ENCODE data around the gene TDRD10. TPM values are rescaled to one million over a fixed set of nuclear protein-coding genes. Genes with fewer than 3 reads are reported as not detected.

Gene TDRD10
- total and polyA plus RNA-seq, 2 experiments from 2014 or later, result 0.29 TPM; not detected in 1

DNA sequence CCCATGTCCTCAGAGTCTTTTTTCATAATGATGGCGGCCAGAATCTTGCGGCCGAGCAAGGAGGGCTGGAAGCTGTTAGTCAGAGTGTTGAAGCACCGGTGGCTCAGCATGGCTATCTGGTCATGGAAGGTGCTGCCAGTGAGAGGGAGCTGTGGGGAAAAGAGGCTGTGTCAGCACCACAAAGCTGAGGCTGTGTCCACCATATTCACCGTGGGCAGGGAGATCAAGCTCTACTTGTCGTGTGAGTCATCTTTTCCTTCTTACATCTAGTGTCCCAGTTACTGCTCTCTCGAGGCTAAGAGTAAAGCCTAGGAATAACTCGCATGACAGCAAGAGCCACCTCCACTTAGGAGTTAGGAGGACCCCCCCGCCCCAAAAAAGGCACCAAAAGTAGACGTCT is 87.8 kb downstream of the TDRD10 start (continued):
- TF ChIP-seq POLR2AphosphoS5 (IDR thresholded peaks at IDR 0.05; ENCODE audit: low read depth) (no peak), EZH2phosphoT487 (IDR thresholded peaks at IDR 0.05; ENCODE audit: unreplicated experiment) (no peak)
- TF ChIP-seq, protein P1, sequence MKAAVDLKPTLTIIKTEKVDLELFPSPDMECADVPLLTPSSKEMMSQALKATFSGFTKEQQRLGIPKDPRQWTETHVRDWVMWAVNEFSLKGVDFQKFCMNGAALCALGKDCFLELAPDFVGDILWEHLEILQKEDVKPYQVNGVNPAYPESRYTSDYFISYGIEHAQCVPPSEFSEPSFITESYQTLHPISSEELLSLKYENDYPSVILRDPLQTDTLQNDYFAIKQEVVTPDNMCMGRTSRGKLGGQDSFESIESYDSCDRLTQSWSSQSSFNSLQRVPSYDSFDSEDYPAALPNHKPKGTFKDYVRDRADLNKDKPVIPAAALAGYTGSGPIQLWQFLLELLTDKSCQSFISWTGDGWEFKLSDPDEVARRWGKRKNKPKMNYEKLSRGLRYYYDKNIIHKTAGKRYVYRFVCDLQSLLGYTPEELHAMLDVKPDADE (IDR thresholded peaks at IDR 0.05), result no peak
- TF ChIP-seq, protein P2, sequence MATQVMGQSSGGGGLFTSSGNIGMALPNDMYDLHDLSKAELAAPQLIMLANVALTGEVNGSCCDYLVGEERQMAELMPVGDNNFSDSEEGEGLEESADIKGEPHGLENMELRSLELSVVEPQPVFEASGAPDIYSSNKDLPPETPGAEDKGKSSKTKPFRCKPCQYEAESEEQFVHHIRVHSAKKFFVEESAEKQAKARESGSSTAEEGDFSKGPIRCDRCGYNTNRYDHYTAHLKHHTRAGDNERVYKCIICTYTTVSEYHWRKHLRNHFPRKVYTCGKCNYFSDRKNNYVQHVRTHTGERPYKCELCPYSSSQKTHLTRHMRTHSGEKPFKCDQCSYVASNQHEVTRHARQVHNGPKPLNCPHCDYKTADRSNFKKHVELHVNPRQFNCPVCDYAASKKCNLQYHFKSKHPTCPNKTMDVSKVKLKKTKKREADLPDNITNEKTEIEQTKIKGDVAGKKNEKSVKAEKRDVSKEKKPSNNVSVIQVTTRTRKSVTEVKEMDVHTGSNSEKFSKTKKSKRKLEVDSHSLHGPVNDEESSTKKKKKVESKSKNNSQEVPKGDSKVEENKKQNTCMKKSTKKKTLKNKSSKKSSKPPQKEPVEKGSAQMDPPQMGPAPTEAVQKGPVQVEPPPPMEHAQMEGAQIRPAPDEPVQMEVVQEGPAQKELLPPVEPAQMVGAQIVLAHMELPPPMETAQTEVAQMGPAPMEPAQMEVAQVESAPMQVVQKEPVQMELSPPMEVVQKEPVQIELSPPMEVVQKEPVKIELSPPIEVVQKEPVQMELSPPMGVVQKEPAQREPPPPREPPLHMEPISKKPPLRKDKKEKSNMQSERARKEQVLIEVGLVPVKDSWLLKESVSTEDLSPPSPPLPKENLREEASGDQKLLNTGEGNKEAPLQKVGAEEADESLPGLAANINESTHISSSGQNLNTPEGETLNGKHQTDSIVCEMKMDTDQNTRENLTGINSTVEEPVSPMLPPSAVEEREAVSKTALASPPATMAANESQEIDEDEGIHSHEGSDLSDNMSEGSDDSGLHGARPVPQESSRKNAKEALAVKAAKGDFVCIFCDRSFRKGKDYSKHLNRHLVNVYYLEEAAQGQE (IDR thresholded peaks at IDR 0.05; ENCODE audit: unreplicated experiment), result no peak

DNA sequence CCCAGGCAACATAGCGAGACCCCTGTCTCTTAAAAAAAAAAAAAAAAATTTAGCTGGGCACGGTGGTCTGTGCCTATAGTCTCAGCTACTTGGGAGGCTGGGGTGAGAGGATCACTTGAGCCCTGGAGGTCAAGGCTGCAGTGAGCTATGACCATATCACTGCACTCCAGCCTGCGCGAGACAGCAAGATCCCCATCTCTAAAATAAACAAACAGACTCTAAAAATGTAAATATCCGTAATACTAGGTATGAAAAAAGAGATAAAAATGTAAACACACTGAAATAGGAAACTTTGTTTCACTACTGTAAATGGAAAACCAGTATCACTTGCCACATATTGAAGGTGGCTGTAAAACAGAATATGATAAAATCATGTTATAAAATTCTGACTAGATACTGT is 88.7 kb downstream of the TDRD10 start:
- Histone ChIP-seq H3K4me1 (ENCODE audit: insufficient read depth) (no peaks in the 10 kb centered on the region), H3K4me3 (no peak overlapping the region), H2AFZ (no peak overlapping the region), H3K4me2 (no peak overlapping the region), H3F3A (replicated peaks; ENCODE audit: low read depth) (no peaks in the 10 kb centered on the region), H3K27me3 (ENCODE audit: insufficient read depth) (no peaks in the 10 kb centered on the region), H3K79me2 (replicated peaks; ENCODE audit: insufficient read depth) (no peaks in the 10 kb centered on the region), H3K9me2 (ENCODE audit: insufficient read depth) (no peaks in the 10 kb centered on the region), H4K20me1 (replicated peaks; ENCODE audit: insufficient read depth) (peaks cover 37% of the 10 kb centered on the region), H3K27ac (ENCODE audit: low read depth) (no peak overlapping the region), H3K36me3 (ENCODE audit: insufficient read depth) (peaks cover 93% of the 10 kb centered on the region)
- Mint-ChIP-seq H3K27me3 (ENCODE audit: insufficient read depth, low read depth, poor library complexity) (peaks cover 2% of the 10 kb centered on the region), H3K4me1 (no peaks in the 10 kb centered on the region), H3K4me3 (no peak overlapping the region), H3K9me3 (no peaks in the 10 kb centered on the region), H3K27ac (no peak overlapping the region), H3K36me3 (ENCODE audit: low read depth) (peaks cover 90% of the 10 kb centered on the region)
- DNase-seq (ENCODE audit: low spot score) (no peak), ATAC-seq (no peak)
- TF ChIP-seq CREB1 (CRISPR knock-in tag; IDR thresholded peaks at IDR 0.05; ENCODE audit: low read depth), result no peak
- no peak for TF ChIP-seq ZNF331 (CRISPR knock-in tag; IDR thresholded peaks at IDR 0.05; ENCODE audit: low read depth)
- TF ChIP-seq, protein P3, sequence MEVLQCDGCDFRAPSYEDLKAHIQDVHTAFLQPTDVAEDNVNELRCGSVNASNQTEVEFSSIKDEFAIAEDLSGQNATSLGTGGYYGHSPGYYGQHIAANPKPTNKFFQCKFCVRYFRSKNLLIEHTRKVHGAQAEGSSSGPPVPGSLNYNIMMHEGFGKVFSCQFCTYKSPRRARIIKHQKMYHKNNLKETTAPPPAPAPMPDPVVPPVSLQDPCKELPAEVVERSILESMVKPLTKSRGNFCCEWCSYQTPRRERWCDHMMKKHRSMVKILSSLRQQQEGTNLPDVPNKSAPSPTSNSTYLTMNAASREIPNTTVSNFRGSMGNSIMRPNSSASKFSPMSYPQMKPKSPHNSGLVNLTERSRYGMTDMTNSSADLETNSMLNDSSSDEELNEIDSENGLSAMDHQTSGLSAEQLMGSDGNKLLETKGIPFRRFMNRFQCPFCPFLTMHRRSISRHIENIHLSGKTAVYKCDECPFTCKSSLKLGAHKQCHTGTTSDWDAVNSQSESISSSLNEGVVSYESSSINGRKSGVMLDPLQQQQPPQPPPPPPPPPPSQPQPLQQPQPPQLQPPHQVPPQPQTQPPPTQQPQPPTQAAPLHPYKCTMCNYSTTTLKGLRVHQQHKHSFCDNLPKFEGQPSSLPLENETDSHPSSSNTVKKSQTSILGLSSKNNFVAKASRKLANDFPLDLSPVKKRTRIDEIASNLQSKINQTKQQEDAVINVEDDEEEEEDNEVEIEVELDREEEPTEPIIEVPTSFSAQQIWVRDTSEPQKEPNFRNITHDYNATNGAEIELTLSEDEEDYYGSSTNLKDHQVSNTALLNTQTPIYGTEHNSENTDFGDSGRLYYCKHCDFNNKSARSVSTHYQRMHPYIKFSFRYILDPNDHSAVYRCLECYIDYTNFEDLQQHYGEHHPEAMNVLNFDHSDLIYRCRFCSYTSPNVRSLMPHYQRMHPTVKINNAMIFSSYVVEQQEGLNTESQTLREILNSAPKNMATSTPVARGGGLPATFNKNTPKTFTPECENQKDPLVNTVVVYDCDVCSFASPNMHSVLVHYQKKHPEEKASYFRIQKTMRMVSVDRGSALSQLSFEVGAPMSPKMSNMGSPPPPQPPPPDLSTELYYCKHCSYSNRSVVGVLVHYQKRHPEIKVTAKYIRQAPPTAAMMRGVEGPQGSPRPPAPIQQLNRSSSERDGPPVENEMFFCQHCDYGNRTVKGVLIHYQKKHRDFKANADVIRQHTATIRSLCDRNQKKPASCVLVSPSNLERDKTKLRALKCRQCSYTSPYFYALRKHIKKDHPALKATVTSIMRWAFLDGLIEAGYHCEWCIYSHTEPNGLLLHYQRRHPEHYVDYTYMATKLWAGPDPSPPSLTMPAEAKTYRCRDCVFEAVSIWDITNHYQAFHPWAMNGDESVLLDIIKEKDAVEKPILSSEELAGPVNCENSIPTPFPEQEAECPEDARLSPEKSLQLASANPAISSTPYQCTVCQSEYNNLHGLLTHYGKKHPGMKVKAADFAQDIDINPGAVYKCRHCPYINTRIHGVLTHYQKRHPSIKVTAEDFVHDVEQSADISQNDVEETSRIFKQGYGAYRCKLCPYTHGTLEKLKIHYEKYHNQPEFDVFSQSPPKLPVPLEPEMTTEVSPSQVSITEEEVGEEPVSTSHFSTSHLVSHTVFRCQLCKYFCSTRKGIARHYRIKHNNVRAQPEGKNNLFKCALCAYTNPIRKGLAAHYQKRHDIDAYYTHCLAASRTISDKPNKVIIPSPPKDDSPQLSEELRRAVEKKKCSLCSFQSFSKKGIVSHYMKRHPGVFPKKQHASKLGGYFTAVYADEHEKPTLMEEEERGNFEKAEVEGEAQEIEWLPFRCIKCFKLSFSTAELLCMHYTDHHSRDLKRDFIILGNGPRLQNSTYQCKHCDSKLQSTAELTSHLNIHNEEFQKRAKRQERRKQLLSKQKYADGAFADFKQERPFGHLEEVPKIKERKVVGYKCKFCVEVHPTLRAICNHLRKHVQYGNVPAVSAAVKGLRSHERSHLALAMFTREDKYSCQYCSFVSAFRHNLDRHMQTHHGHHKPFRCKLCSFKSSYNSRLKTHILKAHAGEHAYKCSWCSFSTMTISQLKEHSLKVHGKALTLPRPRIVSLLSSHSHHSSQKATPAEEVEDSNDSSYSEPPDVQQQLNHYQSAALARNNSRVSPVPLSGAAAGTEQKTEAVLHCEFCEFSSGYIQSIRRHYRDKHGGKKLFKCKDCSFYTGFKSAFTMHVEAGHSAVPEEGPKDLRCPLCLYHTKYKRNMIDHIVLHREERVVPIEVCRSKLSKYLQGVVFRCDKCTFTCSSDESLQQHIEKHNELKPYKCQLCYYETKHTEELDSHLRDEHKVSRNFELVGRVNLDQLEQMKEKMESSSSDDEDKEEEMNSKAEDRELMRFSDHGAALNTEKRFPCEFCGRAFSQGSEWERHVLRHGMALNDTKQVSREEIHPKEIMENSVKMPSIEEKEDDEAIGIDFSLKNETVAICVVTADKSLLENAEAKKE (CRISPR knock-in tag; IDR thresholded peaks at IDR 0.05), result no peak
- TF ChIP-seq, protein P1 (IDR thresholded peaks at IDR 0.05), result no peak
- TF ChIP-seq EZH2 (IDR thresholded peaks at IDR 0.05; ENCODE audit: low read depth, unreplicated experiment), result no peak
- TF ChIP-seq, protein P2 (IDR thresholded peaks at IDR 0.05; ENCODE audit: unreplicated experiment), result no peak

All from GM23338 (cell line).